Naive thymus-derived CD8-positive, alpha-beta T cell (primary cell): ENCODE results near the gene RPUSD1. TPM values are rescaled to one million over a fixed set of nuclear protein-coding genes. Genes with fewer than 3 reads are reported as not detected.
"Not testable (repeated sequence)": the region's sequence is repeated elsewhere in the genome, so short reads cannot be mapped to it uniquely, and the experiment has no call there.

ENCODE experiments used
- ATAC-seq, 2 donors: fragments of 150-1000 bp; cut with Tn5 transposase in 1 of 2; sonication (Bioruptor Pico), chemical (Tn5 transposase) in 1 of 2; 1 replicate in 1 of 2; 2 replicates in 1 of 2; pipeline ENCODE4 v1.10.0; 2021; ENCODE audit warnings: mild to moderate bottlenecking in 2 of 2, moderate library complexity in 2 of 2
- POLR2A ChIA-PET: fragments of 350-600 bp; sonication (Branson Sonifier 250); formaldehyde crosslinking; loops from one replicate; lab custom pipeline; 2021; ENCODE audit warnings: antibody characterized with exemption; lab: Charles Lee
- DNase-seq, 10 donors: peaks; one replicate each; pipeline versions ENCODE4 v3.0.0 to v3.0.0-alpha.2; 2020 to 2022
- H3K27ac Mint-ChIP-seq, 10 donors: one replicate each; pipeline ENCODE4 v1.8.0; 2020 to 2022; ENCODE audit warnings: mild to moderate bottlenecking in 10 of 10, mixed read lengths in 10 of 10, moderate library complexity in 4 of 10, inconsistent platforms in 1 of 10
- H3K27me3 Mint-ChIP-seq, 5 donors: one replicate each; pipeline ENCODE4 v1.8.0; 2021 to 2022; ENCODE audit warnings: mixed read lengths in 5 of 5
- H3K36me3 Mint-ChIP-seq, 3 donors: one replicate each; pipeline ENCODE4 v1.8.0; 2020 to 2022; ENCODE audit warnings: mixed read lengths in 3 of 3, mild to moderate bottlenecking in 2 of 3, inconsistent platforms in 1 of 3
- H3K4me1 Mint-ChIP-seq, 4 donors: one replicate each; pipeline ENCODE4 v1.8.0; 2021 to 2022; ENCODE audit warnings: mixed read lengths in 4 of 4
- H3K4me3 Mint-ChIP-seq, 10 donors: one replicate each; pipeline ENCODE4 v1.8.0; 2020 to 2022; ENCODE audit warnings: mild to moderate bottlenecking in 10 of 10, mixed read lengths in 10 of 10, moderate library complexity in 6 of 10, inconsistent platforms in 1 of 10
- H3K9me3 Mint-ChIP-seq, 9 donors: one replicate each; pipeline ENCODE4 v1.8.0; 2020 to 2022; ENCODE audit warnings: mixed read lengths in 9 of 9, mild to moderate bottlenecking in 3 of 9, inconsistent platforms in 1 of 9, moderate library complexity in 1 of 9
- polyA plus RNA-seq, 3 donors: library from polyadenylated mRNA; unstranded; fragments of 300-500 nt; fragmentation: Illumina TruSeq; gene quantifications; one replicate each; pipeline ENCODE4 v1.2.3, GENCODE V29; 2021
- total RNA-seq, 8 experiments: library from RNA in 2 of 8; stranded (reverse) in 2 of 8; gene quantifications; one replicate each; pipeline ENCODE4 v1.2.3 and lab custom pipeline; 2021 to 2026

RPUSD1 gene
- total and polyA plus RNA-seq, 5 experiments from 2014 or later = 19.7 to 32.2 (median 27.7) TPM

DNA sequence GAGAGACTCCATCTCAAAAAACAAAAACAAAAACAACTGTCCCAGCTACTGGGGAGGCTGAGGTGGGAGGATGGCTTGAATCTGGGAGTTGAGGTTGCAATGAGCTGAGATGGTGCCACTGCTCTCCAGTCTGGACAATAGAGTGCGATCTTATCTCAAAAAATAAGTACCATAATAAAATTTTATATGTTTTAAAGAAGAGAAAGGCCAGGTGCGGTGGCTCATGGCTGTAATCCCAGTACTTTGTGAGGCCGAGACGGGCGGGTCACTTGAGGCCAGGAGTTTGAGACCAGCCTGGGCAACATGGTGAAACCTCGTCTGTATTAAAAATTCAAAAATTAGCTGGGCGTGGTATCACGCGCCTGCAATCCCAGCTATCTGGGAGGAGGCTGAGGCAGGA is 11.4 kb downstream of the RPUSD1 start:
- DNase-seq (no peak), ATAC-seq (no peak)
- H3K27ac Mint-ChIP-seq = peak overlapping the region in 1 of 10 donors; percentile 40
- peaks cover 0 to 1% (median 0%) of the 10 kb centered on the region in 9 donors for H3K9me3 Mint-ChIP-seq
- no peak overlapping the region for H3K4me3 Mint-ChIP-seq
- H3K27me3 Mint-ChIP-seq = peaks cover 0 to 6% (median 3%) of the 10 kb centered on the region in 5 donors
- POLR2A ChIA-PET = no interaction called here
- no peaks in the 10 kb centered on the region for H3K36me3 Mint-ChIP-seq
- no peaks in the 10 kb centered on the region for H3K4me1 Mint-ChIP-seq

DNA sequence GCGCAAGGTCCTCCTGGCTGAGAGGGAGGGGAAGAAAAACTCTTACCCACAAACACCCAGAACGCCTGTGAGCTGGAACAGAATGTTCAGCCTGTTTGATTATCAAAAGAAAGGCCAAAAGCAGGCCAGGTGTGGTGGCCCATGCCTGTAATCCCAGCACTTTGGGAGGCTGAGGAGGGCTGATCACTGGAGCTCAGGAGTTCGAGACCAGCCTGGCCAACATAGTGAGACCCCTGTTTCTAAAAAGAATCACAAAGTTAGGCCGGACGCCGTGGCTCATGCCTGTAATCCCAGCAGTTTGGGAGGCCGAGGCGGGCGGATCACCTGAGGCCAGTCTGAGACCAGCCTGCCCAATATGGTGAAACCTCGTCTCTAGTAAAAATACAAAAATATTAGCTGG is 11.9 kb downstream of the RPUSD1 start:
- H3K27ac Mint-ChIP-seq, POLR2A ChIA-PET, H3K9me3 Mint-ChIP-seq, H3K4me1 Mint-ChIP-seq, H3K36me3 Mint-ChIP-seq, H3K4me3 Mint-ChIP-seq, ATAC-seq, DNase-seq, H3K27me3 Mint-ChIP-seq: not testable (repeated sequence)

DNA sequence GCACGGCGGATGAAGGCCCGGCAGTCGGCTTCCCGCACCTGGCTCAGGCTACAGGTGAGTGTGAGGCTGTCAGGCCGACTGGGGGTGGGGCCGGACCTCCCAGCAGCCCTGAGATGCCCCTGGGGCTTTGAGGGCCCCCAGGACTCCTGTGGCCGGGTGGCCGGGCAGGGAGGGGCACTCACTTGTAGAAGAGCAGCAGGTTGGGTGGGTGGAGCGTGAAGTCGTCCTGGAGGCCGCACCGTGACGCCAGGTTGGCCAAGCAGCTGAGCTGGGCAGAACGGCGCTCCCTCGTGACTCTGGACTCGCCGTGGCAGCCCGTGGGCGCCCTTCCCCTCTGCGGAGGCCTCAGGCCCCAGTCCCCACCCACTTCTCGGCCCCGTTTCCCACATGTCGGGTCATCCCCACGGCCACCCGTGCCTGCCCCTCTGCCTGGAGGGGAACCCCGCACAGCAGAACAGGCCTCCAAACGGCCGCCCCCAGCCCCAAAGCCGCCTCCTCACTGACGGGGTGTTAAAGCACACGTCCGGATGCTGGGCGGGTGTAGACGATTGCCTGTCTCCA is 12.9 kb downstream of the RPUSD1 start:
- Mint-ChIP-seq H3K9me3 (peaks cover 0 to 1% (median 0%) of the 10 kb centered on the region in 9 donors), H3K4me1 (no peaks in the 10 kb centered on the region), H3K4me3 (no peak overlapping the region), H3K36me3 (no peaks in the 10 kb centered on the region), H3K27me3 (peaks cover 0 to 6% (median 3%) of the 10 kb centered on the region in 5 donors), H3K27ac (no peak overlapping the region)
- DNase-seq (no peak), ATAC-seq (no peak)
- POLR2A ChIA-PET = no interaction called here

DNA sequence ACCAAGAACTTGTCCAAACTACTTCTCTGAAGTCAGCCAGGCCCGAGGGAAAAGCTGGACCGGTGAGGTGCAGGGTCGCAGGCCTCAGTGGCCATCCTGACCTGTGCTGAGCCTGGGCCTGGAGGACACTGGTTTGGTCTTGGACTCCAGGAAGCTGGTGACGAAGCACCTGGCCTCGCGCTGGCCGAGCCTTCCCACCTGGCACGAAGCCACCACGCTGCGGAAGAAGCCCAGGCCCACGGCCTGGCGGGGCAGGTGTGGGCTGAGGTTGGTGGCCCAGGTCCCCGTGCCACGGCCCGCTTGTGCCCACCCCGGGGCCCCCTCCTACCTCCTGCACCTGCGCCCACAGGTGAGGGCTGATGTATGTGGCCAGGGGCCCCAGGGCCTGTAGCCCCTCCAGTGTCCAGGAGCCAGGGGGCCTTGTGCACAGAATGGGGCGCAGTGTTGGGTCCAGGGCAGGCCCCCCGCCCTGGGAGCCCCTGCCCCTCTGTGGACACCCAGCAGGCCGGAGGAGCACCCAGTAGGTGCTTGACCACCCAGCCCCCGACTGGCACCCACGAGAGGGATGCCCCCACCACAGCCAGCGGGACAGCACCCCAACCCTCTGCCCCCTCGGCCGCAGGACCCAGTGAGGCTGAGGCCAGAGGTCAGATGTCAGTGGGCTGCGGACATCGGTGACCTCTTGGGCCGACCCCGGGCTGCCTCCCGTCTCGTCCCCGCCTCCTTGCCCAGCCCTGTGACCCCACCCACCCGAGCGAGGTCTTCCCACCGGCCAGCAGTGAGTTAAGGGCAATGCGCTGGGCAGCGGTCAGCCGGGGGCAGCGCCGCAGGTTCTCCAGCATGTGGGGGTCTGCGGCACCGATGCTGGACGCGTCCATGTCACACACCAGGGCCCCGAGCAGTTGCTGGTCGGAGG is 13.8 kb downstream of the RPUSD1 start:
- POLR2A ChIA-PET = no interaction called here
- Mint-ChIP-seq H3K27ac (no peak overlapping the region), H3K4me3 (no peak overlapping the region), H3K27me3 (peaks cover 0 to 6% (median 3%) of the 10 kb centered on the region in 5 donors), H3K36me3 (no peaks in the 10 kb centered on the region), H3K9me3 (peaks cover 0 to 1% (median 0%) of the 10 kb centered on the region in 9 donors), H3K4me1 (no peaks in the 10 kb centered on the region)
- no peak for ATAC-seq
- no peak for DNase-seq

DNA sequence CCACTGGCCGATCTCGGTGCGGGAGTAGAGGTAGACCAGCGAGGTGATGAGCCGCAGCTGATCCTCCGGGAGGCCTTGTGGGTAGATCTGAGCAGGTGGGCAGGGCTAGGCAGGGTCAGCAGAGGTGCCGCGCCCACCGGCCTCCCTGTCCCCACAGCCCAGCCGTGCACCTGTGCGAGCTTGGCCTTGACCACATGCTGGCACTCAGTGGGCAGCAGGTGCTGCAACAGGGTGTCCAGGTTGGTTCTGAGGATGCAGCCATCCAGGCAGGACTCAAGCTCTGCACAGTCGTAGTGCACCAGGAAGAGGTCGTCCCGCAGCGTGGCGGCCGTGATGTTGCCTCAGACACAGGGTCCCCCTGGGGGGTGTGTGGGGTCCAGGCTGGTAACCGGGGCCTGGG is 15.2 kb downstream of the RPUSD1 start:
- no peaks in the 10 kb centered on the region for H3K36me3 Mint-ChIP-seq
- H3K27ac Mint-ChIP-seq = no peak overlapping the region
- H3K27me3 Mint-ChIP-seq = peaks cover 0 to 5% (median 3%) of the 10 kb centered on the region in 5 donors
- POLR2A ChIA-PET = no interaction called here
- no peak for ATAC-seq
- H3K9me3 Mint-ChIP-seq = peaks cover 0 to 1% (median 0%) of the 10 kb centered on the region in 9 donors
- DNase-seq = no peak
- no peak overlapping the region for H3K4me3 Mint-ChIP-seq
- no peaks in the 10 kb centered on the region for H3K4me1 Mint-ChIP-seq

DNA sequence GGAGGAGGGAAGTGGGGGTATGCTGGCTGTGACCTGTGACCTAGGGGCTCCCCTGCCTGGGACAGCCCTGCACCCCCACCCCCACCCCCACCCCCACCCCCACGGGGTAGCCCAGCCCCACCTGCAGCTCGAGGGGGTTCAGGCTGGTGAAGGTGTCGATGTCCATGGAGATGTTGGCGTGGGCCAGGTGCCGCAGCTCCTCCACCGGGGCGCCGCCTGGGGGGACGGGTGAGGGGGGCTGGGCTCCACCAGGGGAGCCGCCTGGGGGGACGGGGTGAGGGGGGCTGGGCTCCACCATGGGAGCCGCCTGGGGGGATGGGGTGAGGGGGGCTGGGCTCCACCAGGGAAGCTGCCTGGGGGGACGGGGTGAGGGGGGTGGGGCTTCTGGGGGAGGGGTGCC is 17.8 kb downstream of the RPUSD1 start:
- H3K4me3 Mint-ChIP-seq = no peak overlapping the region
- no peaks in the 10 kb centered on the region for H3K4me1 Mint-ChIP-seq
- DNase-seq (no peak), ATAC-seq (no peak)
- POLR2A ChIA-PET = no interaction called here
- H3K9me3 Mint-ChIP-seq = no peaks in the 10 kb centered on the region
- no peaks in the 10 kb centered on the region for H3K27me3 Mint-ChIP-seq
- no peaks in the 10 kb centered on the region for H3K36me3 Mint-ChIP-seq
- no peak overlapping the region for H3K27ac Mint-ChIP-seq

- Mint-ChIP-seq H3K4me3 (no peak overlapping the region), H3K27me3 (no peaks in the 10 kb centered on the region), H3K4me1 (no peaks in the 10 kb centered on the region), H3K27ac (no peak overlapping the region), H3K9me3 (no peaks in the 10 kb centered on the region), H3K36me3 (no peaks in the 10 kb centered on the region)
- DNase-seq (no peak), ATAC-seq (no peak)
- POLR2A ChIA-PET = no interaction called here
Measured at GRCh38 chr16:769934-770333, 18.2 kb downstream of the RPUSD1 start.

DNA sequence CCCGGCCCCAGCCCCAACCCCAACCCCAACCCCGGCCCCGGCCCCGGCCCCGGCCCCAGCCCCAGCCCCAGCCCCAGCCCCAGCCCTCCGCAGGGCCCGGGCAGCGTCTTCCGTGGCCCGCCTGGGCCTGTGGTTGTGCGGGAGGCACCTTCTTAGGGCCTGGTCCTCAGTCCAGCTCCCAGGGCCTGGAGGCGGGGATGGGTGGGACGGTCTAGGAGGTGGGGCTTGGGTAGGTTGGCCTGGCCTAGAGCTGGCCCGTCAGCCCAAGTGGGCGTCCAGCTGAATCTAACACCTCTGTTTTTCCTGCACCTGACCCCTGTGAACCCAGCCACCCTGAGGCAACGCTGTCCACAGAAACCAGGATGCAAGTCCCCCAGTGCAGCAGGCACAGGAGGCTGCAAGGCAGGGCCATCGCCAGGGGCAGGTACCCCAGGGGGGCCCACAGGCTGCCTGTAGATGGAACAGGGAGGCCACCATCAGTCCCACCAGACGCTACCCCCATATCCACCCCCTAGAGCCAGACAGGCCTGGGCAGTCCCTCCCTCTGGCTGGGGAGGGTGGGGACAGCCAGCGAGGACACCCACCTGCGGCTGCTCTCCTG is 18.9 kb downstream of the RPUSD1 start:
- POLR2A ChIA-PET = no interaction called here
- no peaks in the 10 kb centered on the region for H3K36me3 Mint-ChIP-seq
- ATAC-seq (no peak), DNase-seq (no peak)
- H3K27me3 Mint-ChIP-seq = no peaks in the 10 kb centered on the region
- no peak overlapping the region for H3K4me3 Mint-ChIP-seq
- no peaks in the 10 kb centered on the region for H3K9me3 Mint-ChIP-seq
- H3K4me1 Mint-ChIP-seq = no peaks in the 10 kb centered on the region
- no peak overlapping the region for H3K27ac Mint-ChIP-seq

DNA sequence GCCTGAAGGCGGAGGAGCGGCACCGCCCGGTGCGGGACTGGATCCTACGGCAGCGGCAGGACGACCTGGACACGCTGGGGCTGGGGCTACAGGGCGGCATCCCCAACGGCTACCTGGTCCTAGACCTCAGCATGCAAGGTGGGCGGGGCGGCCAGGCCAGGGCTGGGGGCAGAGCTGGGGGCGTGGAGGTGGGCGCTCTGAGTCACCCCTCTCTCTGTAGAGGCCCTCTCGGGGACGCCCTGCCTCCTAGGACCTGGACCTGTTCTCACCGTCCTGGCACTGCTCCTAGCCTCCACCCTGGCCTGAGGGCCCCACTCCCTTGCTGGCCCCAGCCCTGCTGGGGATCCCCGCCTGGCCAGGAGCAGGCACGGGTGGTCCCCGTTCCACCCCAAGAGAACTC is 19.8 kb downstream of the RPUSD1 start:
- Mint-ChIP-seq H3K9me3 (no peaks in the 10 kb centered on the region), H3K36me3 (no peaks in the 10 kb centered on the region), H3K4me3 (no peak overlapping the region), H3K4me1 (no peaks in the 10 kb centered on the region), H3K27me3 (no peaks in the 10 kb centered on the region), H3K27ac (no peak overlapping the region)
- DNase-seq (no peak), ATAC-seq (no peak)
- POLR2A ChIA-PET = no interaction called here

GRCh38 chr16:767743-768235 is 20.4 kb downstream of the RPUSD1 start:
- Mint-ChIP-seq H3K4me1 (no peaks in the 10 kb centered on the region), H3K27ac (no peak overlapping the region), H3K27me3 (no peaks in the 10 kb centered on the region), H3K36me3 (no peaks in the 10 kb centered on the region), H3K4me3 (no peak overlapping the region), H3K9me3 (no peaks in the 10 kb centered on the region)
- POLR2A ChIA-PET = no interaction called here
- ATAC-seq (no peak), DNase-seq (no peak)

- Mint-ChIP-seq H3K4me3 (no peak overlapping the region), H3K36me3 (no peaks in the 10 kb centered on the region), H3K27me3 (no peaks in the 10 kb centered on the region), H3K27ac (peak overlapping the region in 1 of 10 donors; percentile 65), H3K4me1 (no peaks in the 10 kb centered on the region), H3K9me3 (no peaks in the 10 kb centered on the region)
- POLR2A ChIA-PET = no interaction called here
- DNase-seq (no peak), ATAC-seq (no peak)
Measured at GRCh38 chr16:766820-767640, 21.2 kb downstream of the RPUSD1 start.

DNA sequence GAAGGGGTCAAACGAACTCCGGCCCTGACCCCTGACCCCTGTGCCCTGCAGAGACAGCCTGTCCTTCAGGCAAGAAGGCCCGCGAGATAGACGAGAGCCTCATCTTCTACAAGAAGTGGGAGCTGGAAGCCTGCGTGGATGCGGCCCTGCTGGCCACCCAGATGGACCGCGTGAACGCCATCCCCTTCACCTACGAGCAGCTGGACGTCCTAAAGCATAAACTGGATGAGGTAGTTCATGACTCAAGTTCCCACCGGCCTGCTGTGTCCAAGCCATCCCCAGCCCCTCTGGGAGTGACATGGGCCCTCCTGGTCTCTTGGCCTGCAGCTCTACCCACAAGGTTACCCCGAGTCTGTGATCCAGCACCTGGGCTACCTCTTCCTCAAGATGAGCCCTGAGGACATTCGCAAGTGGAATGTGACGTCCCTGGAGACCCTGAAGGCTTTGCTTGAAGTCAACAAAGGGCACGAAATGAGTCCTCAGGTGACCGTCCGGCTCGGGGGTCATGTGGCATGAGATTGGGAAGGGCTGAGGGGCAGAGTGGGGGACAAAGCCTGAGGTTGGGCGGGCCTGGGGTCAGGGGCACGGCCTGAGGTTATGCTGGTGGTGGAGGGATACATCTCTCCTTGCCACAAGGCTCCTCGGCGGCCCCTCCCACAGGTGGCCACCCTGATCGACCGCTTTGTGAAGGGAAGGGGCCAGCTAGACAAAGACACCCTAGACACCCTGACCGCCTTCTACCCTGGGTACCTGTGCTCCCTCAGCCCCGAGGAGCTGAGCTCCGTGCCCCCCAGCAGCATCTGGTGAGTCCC is 22.0 kb downstream of the RPUSD1 start:
- Mint-ChIP-seq H3K27ac (no peak overlapping the region), H3K9me3 (no peaks in the 10 kb centered on the region), H3K4me1 (no peaks in the 10 kb centered on the region), H3K4me3 (no peak overlapping the region), H3K27me3 (no peaks in the 10 kb centered on the region), H3K36me3 (no peaks in the 10 kb centered on the region)
- ATAC-seq (no peak), DNase-seq (peak in 1 of 10 donors; percentile 57)
- POLR2A ChIA-PET = no interaction called here
